GM18499 (cell line): ENCODE measurements around the gene MISP.

Source experiments
- ATAC-seq: cut with Tn5 transposase; IDR thresholded peaks from one replicate; pipeline ENCODE4 v1.9.1; 2021; ENCODE audit warnings: moderate number of reproducible peaks; ENCODE audit not compliant: insufficient read depth, unreplicated experiment

Gene MISP

GRCh38 chr19:768424-768823 lies 17.5 kb downstream of the MISP start:
- no peak for ATAC-seq

- no peak for ATAC-seq
These were observed 18.7 kb downstream of the MISP start for GRCh38 chr19:769616-770015.

DNA sequence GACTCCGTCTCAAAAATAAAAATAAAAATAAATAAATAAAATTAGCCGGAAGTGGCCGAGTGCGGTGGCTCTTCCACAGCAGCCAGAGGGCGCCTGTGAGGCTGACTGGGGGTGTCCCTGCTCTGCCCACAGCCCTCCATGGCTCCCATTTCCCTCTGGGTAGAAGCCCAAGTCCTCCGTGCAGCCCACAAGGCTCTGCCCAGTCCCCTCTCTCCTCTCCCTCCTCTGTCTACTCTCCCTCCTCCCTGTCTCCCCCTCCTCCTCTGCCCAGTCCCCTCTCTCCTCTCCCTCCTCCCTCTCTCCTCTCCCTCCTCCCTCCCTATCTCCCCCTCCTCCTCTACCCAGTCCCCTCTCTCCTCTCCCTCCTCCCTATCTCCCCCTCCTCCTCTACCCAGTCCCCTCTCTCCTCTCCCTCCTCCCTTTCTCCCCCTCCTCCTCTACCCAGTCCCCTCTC lies 20.4 kb downstream of the MISP start:
- ATAC-seq: no peak

DNA sequence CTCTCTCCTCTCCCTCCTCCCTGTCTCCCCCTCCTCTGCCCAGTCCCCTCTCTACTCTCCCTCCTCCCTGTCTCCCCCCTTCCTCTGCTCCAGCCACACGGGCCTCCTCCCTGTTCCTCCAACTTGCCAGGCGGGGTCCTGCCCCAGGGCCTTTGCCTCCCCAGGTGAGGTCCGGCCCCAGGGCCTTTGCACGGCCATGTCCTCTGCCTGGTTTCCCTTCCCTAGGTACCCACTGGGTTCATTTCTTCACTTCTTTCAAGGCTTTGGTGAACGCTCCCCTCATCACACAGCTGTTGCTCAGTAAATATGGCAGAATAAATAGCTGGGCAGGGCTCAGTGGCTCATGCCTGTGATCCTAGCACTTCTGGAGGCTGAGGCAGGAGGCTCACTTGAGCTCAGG lies 21.2 kb downstream of the MISP start:
- no peak for ATAC-seq

DNA sequence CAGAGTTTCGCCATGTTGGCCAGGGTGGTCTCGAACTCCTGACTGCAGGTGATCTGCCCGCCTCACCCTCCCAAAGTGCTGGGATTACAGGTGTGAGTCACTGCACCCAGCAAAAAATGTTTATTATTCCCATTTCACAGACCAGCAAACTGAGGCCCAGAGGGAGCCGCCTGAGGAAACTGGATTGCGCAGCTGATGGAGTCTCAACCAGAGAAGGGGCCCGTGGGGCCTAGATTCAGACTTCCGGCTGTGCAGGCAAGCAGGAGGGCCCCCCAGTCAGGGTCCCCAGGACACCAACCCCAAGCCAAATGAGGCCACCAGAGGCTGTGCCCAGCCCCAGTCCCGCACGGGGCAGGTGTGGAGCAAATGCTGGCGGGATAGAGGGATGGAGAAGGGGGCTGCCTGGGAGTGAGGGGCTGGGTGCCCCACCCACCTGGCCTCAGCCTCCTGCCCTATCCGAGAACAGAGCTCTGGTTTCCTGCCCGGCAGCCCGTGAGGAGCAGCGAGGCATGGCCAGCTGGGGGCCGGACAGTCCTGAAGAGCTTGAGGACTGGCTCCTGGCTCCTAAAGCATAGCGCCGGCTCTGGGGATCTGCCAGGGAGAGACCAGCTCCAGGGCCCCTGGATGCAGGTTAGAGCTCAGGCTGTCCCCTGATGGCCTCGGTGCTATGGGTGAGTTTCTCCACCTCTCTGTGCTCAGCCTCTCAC lies 22.0 kb downstream of the MISP start:
- no peak for ATAC-seq

- ATAC-seq: no peak
These were observed 25.6 kb downstream of the MISP start for GRCh38 chr19:776549-776948.

DNA sequence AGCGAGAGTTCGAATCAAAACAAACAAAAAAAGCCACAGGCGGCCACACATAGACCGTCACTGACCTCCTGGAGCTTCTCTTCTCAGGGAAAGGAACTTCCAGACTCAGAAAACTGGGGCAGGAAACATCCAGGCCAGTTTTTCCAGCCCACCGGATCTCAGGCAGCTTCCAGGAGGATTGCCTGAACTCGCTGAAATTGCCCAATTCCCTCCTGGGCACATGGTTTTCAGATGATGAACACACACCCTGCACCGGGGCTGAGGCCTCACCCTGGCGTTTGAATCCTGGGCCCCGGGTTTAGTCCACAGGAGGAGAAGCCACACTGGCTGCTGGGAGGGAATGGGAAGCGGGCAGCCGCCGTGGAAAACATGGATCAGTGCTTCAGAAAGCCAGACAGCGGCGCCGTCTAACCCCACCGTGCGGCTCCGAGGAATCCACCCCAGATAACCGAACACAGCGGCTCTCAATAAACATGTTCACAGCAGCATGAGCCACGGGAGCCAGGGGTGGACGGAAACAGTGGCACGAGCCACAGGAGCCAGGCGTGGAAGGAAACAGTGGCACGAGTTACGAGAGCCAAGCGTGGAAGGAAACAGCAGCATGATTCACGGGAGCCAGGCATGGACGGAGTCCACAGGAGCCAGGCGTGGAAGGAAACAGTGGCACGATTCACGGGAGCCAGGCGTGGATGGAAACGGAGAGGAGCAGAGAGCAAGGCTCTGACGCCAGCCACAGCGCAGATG lies 28.2 kb downstream of the MISP start:
- no peak for ATAC-seq

GRCh38 chr19:780935-781334 lies 30.0 kb downstream of the MISP start:
- ATAC-seq: no peak

GRCh38 chr19:781800-782184 lies 30.9 kb downstream of the MISP start:
- no peak for ATAC-seq

- ATAC-seq: no peak
These were observed 31.4 kb downstream of the MISP start for GRCh38 chr19:782185-782877.

DNA sequence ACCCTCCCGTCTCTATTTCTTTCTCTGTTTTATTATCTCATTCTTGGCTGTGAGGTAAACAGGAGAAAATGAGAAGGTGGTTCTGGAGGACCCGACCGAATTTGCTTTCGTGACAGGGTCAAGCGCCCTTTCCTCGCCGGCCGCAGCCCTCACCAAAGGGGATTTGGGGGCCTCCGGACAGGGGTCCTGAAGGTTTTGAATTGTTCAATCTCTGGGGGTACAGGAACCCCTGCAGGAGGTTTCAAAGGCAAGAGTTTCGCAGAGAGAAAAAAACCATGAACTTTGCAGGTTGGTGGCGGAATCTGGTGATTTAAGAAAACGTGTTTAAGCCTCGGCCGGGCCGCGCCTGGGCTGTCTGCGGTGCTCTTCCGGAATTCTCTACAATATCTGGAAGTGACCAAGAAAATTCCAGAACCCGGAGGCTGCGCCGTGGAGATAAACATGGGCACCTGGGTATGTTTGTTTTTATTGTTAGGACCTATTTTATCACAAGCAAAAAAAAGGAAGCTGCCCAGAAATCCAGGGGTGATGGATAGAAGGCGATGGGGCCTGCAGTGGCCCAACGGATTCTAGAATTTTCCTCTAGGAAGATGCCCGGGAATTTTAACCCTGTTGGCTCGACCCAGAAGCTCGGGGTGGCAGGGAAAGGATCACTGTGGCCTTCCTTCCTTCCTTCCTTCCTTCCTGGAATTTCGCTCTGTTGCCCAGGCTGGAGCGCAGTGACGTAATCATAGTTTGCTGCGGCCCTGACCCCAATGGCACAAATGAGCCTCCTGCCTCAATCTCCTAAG lies 32.2 kb downstream of the MISP start:
- no peak for ATAC-seq

GRCh38 chr19:784541-784940 lies 33.6 kb downstream of the MISP start:
- ATAC-seq: no peak

- no peak for ATAC-seq
These were observed 36.6 kb downstream of the MISP start for GRCh38 chr19:787536-787935.

DNA sequence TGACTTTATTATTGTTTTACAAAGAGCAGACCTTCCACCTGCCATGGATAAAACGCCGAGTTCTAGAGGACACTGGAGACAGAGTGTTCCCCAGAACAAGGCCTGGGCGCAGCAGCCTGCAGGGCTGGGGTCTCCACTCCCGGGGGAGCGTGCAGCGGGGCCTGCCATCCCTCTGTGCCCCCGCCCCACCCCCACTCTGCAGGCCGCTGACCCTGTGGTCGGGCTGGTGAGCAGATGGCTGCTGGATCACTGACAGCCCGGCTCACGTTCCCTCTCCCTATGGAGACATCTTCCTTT lies 37.7 kb downstream of the MISP start:
- ATAC-seq: no peak

GRCh38 chr19:788983-789700 lies 38.2 kb downstream of the MISP start:
- no peak for ATAC-seq

GRCh38 chr19:789701-790060 lies 38.8 kb downstream of the MISP start:
- ATAC-seq: no peak

DNA sequence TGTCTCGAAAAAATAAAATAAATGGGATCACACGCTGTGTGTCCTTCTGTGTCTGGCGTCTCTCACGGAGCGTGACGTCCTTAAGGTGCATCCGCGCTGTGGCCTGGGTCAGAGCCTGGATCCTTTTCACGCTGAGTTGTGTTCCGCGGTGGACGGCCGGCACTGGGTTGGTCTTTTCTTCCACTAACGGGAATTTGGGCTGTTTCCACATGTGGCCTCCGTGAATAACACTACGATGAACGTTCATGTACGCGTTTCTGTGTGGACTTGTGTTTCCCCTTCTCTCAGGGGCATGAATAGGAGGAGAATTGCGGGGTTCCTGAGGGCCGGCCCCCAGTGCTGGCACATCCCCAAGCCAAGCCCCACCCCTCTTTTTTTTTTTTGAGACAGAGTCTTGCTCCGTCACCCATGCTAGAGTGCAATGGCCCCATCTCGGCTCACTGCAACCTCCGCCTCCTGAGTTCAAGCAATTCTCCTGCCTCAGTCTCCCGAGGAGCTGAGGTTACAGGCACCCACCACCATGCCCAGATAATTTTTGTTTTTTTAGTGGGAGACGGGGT lies 40.2 kb downstream of the MISP start:
- no peak for ATAC-seq

DNA sequence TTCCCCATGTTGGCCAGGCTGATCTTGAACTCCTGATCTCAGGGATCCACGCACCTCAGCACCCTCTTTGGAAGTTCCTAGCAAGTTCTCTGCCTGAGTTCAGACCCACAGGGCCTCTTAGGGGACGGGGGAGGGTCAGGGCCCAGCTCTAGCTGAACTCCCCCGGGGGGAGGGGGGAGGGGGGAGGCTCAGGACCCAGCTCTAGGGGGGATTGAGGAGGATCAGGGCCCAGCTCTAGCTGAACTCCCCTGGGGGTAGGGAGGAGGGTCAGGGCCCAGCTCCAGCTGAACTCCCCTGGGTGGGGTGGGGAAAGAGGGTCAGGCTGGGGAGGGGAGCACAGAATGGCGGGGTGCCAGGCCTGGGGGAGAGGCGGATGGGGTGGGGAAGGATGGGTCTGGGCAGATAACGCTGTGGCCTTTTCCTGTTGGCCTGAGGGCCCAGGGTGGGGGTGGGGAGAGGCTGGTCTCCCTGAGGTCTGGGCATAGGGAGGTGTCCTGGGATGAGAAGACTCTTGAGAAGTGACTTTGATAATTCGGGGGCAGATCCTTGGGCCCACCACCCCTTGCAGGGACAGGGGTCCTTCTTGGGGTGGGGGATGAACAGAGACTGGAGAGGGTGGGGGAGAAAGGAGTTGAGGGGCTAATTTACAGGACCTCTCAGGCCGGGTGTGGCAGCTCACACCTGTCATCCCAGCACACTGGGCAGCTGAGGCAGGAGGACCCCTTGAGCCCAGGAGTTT lies 40.8 kb downstream of the MISP start:
- no peak for ATAC-seq

DNA sequence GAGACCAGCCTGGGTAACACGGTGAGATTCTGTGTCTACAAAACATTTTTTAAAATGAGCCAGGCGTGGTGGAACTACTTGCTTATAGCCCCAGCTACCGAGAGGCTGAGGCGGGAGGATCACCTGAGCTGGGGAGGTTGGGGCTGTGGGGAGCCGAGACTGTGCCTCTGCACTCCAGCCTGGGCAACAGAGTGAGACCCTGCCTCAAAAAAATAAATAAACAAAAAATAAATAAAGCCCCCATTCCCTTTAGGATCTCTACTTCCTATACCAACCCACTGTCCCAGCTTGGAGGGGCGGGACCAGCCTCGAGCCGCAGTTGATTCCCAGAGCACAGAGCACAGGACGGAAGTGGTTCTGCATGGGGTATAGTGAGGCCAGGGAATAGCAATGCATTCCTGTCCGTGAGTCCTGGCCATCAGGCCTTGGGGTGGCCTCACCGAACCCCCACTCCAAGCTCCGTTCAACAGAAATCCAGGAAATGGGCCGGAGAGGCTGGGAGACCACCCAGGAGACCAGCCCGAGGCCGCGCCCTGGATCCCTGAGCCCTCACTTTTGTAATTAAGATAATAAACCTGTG lies 41.5 kb downstream of the MISP start:
- ATAC-seq: no peak
